Measurements from ENCODE around the gene CNP. TPM values are rescaled to one million over a fixed set of nuclear protein-coding genes. Genes with fewer than 3 reads are reported as not detected.

The CNP gene
- total RNA-seq, 2 donors from 2014 or later: 64.3 to 79.6 TPM

GRCh38 chr17:41989702-41990419, 23.3 kb downstream of the CNP start:
- 84 to 87% methylated on average over 5 of the region's 5 CpGs for WGBS, 2 experiments (ENCODE audit: insufficient coverage in 1 of 2, insufficient read length in 1 of 2)
- peaks cover 91% of the 10 kb centered on the region for H3K36me3 ChIP-seq (ENCODE audit: control insufficient read depth, insufficient read depth, low read length)

GRCh38 chr17:41992576-41992975, 26.0 kb downstream of the CNP start:
- Mint-ChIP-seq H3K27ac (no peak overlapping the region), H3K36me3 (ENCODE audit: low read depth) (peaks cover 88% of the 10 kb centered on the region), H3K4me3 (no peak overlapping the region), H3K27me3 (ENCODE audit: insufficient read depth) (no peaks in the 10 kb centered on the region), H3K4me1 (no peaks in the 10 kb centered on the region), H3K9me3 (no peaks in the 10 kb centered on the region)
- no peak overlapping the region for H3K9ac ChIP-seq (ENCODE audit: extremely low read depth, low read length, poor library complexity, severe bottlenecking)
- no peak overlapping the region for H3K27ac ChIP-seq (ENCODE audit: low read depth, low read length)
- no peak for DNase-seq
- H3K4me1 ChIP-seq (ENCODE audit: control insufficient read depth, insufficient read depth, low read length): no peaks in the 10 kb centered on the region
- TF ChIP-seq CTCF (conservative IDR thresholded peaks at IDR 0.05): no peak
- no peaks in the 10 kb centered on the region for H3K9me3 ChIP-seq (ENCODE audit: control insufficient read depth, low read length)
- H3K36me3 ChIP-seq (ENCODE audit: control insufficient read depth, insufficient read depth, low read length): peaks cover 92% of the 10 kb centered on the region
- H3K27me3 ChIP-seq (ENCODE audit: control insufficient read depth, insufficient read depth, low read length, poor library complexity, severe bottlenecking): no peaks in the 10 kb centered on the region
- no peak overlapping the region for H3K4me3 ChIP-seq (ENCODE audit: low read length)
- 92 to 100% methylated on average over 2 to 3 of the region's 3 CpGs for WGBS, 2 experiments (ENCODE audit: insufficient coverage in 1 of 2, insufficient read length in 1 of 2)

More at GRCh38 chr17:41989702-41990419, 23.3 kb downstream of the CNP start:
- H3K9ac ChIP-seq (ENCODE audit: extremely low read depth, low read length, poor library complexity, severe bottlenecking): no peak overlapping the region
- Mint-ChIP-seq H3K27ac (no peak overlapping the region), H3K4me1 (no peaks in the 10 kb centered on the region), H3K36me3 (ENCODE audit: low read depth) (peaks cover 93% of the 10 kb centered on the region), H3K27me3 (ENCODE audit: insufficient read depth) (no peaks in the 10 kb centered on the region), H3K4me3 (no peak overlapping the region), H3K9me3 (no peaks in the 10 kb centered on the region)
- no peak for DNase-seq
- no peak for TF ChIP-seq CTCF (conservative IDR thresholded peaks at IDR 0.05)
- no peak overlapping the region for H3K27ac ChIP-seq (ENCODE audit: low read depth, low read length)
- no peaks in the 10 kb centered on the region for H3K4me1 ChIP-seq (ENCODE audit: control insufficient read depth, insufficient read depth, low read length)
- no peak overlapping the region for H3K4me3 ChIP-seq (ENCODE audit: low read length)
- H3K9me3 ChIP-seq (ENCODE audit: control insufficient read depth, low read length): no peaks in the 10 kb centered on the region
- no peaks in the 10 kb centered on the region for H3K27me3 ChIP-seq (ENCODE audit: control insufficient read depth, insufficient read depth, low read length, poor library complexity, severe bottlenecking)

DNA sequence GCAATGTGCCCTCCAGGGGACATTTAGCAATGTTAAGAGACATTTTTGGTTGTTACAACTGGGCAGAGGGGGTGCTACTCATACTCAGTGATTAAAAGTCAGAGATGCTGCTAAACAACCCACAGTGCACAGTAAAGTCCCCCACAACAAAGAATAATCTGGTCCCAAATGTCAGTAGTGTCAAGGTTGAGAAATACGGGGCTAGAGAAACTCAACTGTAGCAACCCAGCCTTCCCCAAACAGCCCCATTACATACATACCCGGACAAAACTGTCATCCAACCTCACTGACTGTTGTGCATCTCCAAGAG, 30.2 kb downstream of the CNP start:
- H3K4me1 Mint-ChIP-seq: no peaks in the 10 kb centered on the region
- no peaks in the 10 kb centered on the region for H3K9me3 Mint-ChIP-seq
- H3K4me3 ChIP-seq (ENCODE audit: low read length): no peak overlapping the region
- H3K27ac ChIP-seq (ENCODE audit: low read depth, low read length): no peak overlapping the region
- H3K4me3 Mint-ChIP-seq: no peak overlapping the region
- peaks cover 87% of the 10 kb centered on the region for H3K36me3 ChIP-seq (ENCODE audit: control insufficient read depth, insufficient read depth, low read length)
- no peaks in the 10 kb centered on the region for H3K27me3 ChIP-seq (ENCODE audit: control insufficient read depth, insufficient read depth, low read length, poor library complexity, severe bottlenecking)
- 97 to 100% methylated on average over 2 of the region's 2 CpGs for WGBS, 2 experiments (ENCODE audit: insufficient coverage in 1 of 2, insufficient read length in 1 of 2)
- no peak for DNase-seq
- TF ChIP-seq CTCF (conservative IDR thresholded peaks at IDR 0.05): no peak
- no peaks in the 10 kb centered on the region for H3K4me1 ChIP-seq (ENCODE audit: control insufficient read depth, insufficient read depth, low read length)
- H3K27ac Mint-ChIP-seq: peak overlapping the region; percentile 56
- peaks cover 78% of the 10 kb centered on the region for H3K36me3 Mint-ChIP-seq (ENCODE audit: low read depth)
- no peak overlapping the region for H3K9ac ChIP-seq (ENCODE audit: extremely low read depth, low read length, poor library complexity, severe bottlenecking)
- H3K9me3 ChIP-seq (ENCODE audit: control insufficient read depth, low read length): no peaks in the 10 kb centered on the region
- H3K27me3 Mint-ChIP-seq (ENCODE audit: insufficient read depth): no peaks in the 10 kb centered on the region

Data from endodermal cell (in vitro differentiated cells).